Measurements from ENCODE around the gene KCNQ5.
"Not testable (repeated sequence)": the region's sequence is repeated elsewhere in the genome, so short reads cannot be mapped to it uniquely, and the experiment has no call there.

Gene KCNQ5

DNA sequence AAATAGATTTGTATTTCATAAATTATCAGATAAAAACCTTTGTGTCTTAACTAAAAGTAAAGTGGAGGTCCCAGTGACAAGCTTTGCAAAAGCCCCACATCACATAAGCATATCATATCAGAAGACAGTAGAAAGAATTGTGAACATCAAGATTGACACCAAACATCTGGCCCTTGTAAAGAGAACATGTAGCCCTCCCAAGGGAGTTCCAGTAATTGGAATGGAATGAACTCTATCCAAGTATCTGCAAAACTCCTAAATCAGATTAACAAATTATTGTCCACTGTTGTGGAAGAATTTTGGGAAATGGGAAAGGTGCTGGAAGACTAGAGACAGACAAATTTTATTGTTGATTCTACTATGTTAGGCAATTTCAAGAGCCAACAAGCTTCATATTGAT, 268.8 kb downstream of the KCNQ5 start:
- ATAC-seq (ENCODE audit: low read depth), result no peak
- no peak for DNase-seq (ENCODE audit: low spot score)
- TF ChIP-seq, protein P1, sequence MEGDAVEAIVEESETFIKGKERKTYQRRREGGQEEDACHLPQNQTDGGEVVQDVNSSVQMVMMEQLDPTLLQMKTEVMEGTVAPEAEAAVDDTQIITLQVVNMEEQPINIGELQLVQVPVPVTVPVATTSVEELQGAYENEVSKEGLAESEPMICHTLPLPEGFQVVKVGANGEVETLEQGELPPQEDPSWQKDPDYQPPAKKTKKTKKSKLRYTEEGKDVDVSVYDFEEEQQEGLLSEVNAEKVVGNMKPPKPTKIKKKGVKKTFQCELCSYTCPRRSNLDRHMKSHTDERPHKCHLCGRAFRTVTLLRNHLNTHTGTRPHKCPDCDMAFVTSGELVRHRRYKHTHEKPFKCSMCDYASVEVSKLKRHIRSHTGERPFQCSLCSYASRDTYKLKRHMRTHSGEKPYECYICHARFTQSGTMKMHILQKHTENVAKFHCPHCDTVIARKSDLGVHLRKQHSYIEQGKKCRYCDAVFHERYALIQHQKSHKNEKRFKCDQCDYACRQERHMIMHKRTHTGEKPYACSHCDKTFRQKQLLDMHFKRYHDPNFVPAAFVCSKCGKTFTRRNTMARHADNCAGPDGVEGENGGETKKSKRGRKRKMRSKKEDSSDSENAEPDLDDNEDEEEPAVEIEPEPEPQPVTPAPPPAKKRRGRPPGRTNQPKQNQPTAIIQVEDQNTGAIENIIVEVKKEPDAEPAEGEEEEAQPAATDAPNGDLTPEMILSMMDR (IDR thresholded peaks at IDR 0.05; ENCODE audit: poor library complexity, severe bottlenecking), result no peak
- Histone ChIP-seq H3K4me3 (ENCODE audit: severe bottlenecking) (no peak overlapping the region), H3K27ac (ENCODE audit: poor library complexity, severe bottlenecking) (no peak overlapping the region), H3K9me3 (ENCODE audit: severe bottlenecking) (no peaks in the 10 kb centered on the region), H3K27me3 (ENCODE audit: insufficient read depth, poor library complexity, severe bottlenecking) (no peaks in the 10 kb centered on the region), H3K4me1 (ENCODE audit: insufficient read depth, poor library complexity, severe bottlenecking) (peaks cover 12% of the 10 kb centered on the region), H3K36me3 (ENCODE audit: low read depth) (no peaks in the 10 kb centered on the region)

DNA sequence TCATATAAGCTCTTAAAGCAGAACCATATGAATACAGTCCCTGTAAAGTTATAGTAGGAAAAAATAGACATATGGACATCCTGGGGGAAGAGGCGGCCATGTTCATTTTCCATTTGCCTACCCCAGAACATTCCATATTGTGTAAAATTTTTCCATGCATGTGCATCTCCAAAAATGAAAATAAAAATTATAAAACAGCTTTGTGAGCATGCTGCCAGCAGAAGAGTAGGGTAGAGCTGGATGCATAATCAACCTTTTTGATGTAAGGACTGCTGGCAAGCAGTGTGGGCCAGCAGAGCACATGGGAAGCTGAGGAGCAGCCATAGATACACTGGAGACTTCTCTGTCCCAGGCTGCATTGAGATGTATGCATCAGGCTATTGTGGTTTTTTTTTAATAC, 271.0 kb downstream of the KCNQ5 start:
- no peak overlapping the region for H3K4me3 ChIP-seq (ENCODE audit: severe bottlenecking)
- TF ChIP-seq, protein P1 (IDR thresholded peaks at IDR 0.05; ENCODE audit: poor library complexity, severe bottlenecking), result no peak
- no peak overlapping the region for H3K27ac ChIP-seq (ENCODE audit: poor library complexity, severe bottlenecking)
- ATAC-seq (ENCODE audit: low read depth) (no peak), DNase-seq (ENCODE audit: low spot score) (no peak)
- no peaks in the 10 kb centered on the region for H3K9me3 ChIP-seq (ENCODE audit: severe bottlenecking)
- H3K4me1 ChIP-seq (ENCODE audit: insufficient read depth, poor library complexity, severe bottlenecking), result peaks cover 12% of the 10 kb centered on the region
- no peaks in the 10 kb centered on the region for H3K36me3 ChIP-seq (ENCODE audit: low read depth)
- no peaks in the 10 kb centered on the region for H3K27me3 ChIP-seq (ENCODE audit: insufficient read depth, poor library complexity, severe bottlenecking)

DNA sequence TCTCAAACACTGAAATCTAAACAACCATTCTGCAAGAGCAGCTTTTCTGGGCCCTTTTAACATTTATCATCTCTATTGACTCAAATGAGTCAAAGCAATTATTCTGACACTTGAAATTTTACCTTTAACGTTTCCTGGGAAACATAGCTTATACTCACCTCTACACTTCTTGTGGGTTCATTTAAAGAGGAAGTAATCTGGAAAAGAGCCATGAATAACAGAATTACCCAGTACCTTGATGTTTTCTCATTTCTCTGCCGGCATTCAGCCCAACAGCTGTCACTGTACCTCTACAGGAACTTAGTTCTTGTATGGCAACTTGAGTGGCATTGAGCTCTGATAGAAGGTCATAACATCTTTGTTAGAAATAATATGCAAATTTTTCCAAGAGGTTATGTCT, 272.2 kb downstream of the KCNQ5 start:
- Histone ChIP-seq H3K27ac (ENCODE audit: poor library complexity, severe bottlenecking) (no peak overlapping the region), H3K4me1 (ENCODE audit: insufficient read depth, poor library complexity, severe bottlenecking) (peaks cover 12% of the 10 kb centered on the region), H3K27me3 (ENCODE audit: insufficient read depth, poor library complexity, severe bottlenecking) (no peaks in the 10 kb centered on the region), H3K4me3 (ENCODE audit: severe bottlenecking) (no peak overlapping the region), H3K9me3 (ENCODE audit: severe bottlenecking) (no peaks in the 10 kb centered on the region), H3K36me3 (ENCODE audit: low read depth) (no peaks in the 10 kb centered on the region)
- TF ChIP-seq, protein P1 (IDR thresholded peaks at IDR 0.05; ENCODE audit: poor library complexity, severe bottlenecking), result no peak
- DNase-seq (ENCODE audit: low spot score) (no peak), ATAC-seq (ENCODE audit: low read depth) (peak; percentile 94)

DNA sequence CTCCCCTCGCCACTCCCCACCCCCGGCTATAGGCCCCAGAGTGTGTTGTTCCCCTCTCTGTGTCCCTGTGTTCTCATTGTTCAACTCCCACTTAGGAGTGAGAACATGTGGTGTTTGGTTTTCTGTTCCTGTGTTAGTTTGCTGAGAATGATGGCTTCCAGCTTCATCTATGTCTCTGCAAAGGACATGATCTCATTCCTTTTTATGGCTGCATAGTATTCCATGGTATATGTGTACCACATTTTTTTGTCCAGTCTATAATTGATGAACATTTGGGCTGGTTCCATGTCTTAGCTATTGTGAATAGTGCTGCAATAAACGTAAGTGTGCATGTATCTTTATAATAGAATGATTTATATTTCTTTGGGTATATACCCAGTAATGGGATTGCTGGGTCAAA, 276.4 kb downstream of the KCNQ5 start:
- not testable (repeated sequence) for H3K27ac ChIP-seq (ENCODE audit: poor library complexity, severe bottlenecking); H3K9me3 ChIP-seq (ENCODE audit: severe bottlenecking); ATAC-seq (ENCODE audit: low read depth)

DNA sequence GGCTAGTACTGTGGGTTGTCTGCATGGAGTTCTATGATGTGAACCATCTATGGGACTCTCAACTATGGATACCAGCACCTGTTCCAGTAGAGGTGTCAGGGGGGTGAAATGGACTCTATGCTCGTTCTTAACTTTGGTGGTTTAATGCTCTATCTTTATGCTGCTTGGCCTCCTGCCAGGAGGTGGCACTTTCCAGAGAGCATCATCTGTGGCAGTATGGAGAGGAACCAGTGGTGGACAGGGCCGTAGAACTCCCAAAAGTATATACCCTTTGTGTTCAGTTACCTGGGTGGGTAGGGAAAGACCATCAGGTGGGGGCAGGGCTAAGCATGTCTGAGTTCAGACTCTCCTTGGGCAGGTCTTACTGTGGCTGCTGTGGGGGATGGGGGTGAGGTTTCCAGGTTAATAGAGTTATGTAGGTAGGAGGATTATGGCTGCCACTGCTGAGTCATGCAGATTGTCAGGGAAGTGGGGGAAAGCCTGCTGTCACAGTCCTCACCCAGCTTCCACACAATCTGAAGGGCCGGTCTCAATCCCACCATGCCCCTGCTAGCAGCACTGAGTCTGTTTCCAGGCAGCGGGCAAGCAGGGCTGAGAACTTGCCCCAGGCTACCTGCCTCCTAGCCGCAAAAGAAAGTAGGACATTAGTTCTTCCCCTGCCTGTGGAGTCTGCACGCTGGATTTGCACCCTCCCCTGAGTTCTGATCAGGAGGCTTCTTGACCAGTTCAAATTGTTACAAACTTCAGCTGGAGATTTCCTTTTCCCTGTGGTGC, 284.0 kb downstream of the KCNQ5 start:
- H3K27ac ChIP-seq (ENCODE audit: poor library complexity, severe bottlenecking), result no peak overlapping the region
- H3K9me3 ChIP-seq (ENCODE audit: severe bottlenecking), result no peaks in the 10 kb centered on the region
- TF ChIP-seq, protein P1 (IDR thresholded peaks at IDR 0.05; ENCODE audit: poor library complexity, severe bottlenecking), result no peak
- no peak overlapping the region for H3K4me3 ChIP-seq (ENCODE audit: severe bottlenecking)
- ATAC-seq (ENCODE audit: low read depth), result no peak
- no peaks in the 10 kb centered on the region for H3K4me1 ChIP-seq (ENCODE audit: insufficient read depth, poor library complexity, severe bottlenecking)
- H3K27me3 ChIP-seq (ENCODE audit: insufficient read depth, poor library complexity, severe bottlenecking), result no peaks in the 10 kb centered on the region
- no peaks in the 10 kb centered on the region for H3K36me3 ChIP-seq (ENCODE audit: low read depth)
- no peak for DNase-seq (ENCODE audit: low spot score)

More for the DNA sequence above, 276.4 kb downstream of the KCNQ5 start:
- DNase-seq (ENCODE audit: low spot score); H3K4me3 ChIP-seq (ENCODE audit: severe bottlenecking); H3K27me3 ChIP-seq (ENCODE audit: insufficient read depth, poor library complexity, severe bottlenecking); H3K36me3 ChIP-seq (ENCODE audit: low read depth): not testable (repeated sequence)
- H3K4me1 ChIP-seq (ENCODE audit: insufficient read depth, poor library complexity, severe bottlenecking), result peaks cover 12% of the 10 kb centered on the region

Measured in RWPE2 (cell line).